Measurements from ENCODE around the gene RGS16. TPM values are rescaled to one million over a fixed set of nuclear protein-coding genes. Genes with fewer than 3 reads are reported as not detected.
"Not testable (repeated sequence)": the region's sequence is repeated elsewhere in the genome, so short reads cannot be mapped to it uniquely, and the experiment has no call there.

The RGS16 gene
- total RNA-seq, 1 donor from 2014 or later, result 2.6 TPM

DNA sequence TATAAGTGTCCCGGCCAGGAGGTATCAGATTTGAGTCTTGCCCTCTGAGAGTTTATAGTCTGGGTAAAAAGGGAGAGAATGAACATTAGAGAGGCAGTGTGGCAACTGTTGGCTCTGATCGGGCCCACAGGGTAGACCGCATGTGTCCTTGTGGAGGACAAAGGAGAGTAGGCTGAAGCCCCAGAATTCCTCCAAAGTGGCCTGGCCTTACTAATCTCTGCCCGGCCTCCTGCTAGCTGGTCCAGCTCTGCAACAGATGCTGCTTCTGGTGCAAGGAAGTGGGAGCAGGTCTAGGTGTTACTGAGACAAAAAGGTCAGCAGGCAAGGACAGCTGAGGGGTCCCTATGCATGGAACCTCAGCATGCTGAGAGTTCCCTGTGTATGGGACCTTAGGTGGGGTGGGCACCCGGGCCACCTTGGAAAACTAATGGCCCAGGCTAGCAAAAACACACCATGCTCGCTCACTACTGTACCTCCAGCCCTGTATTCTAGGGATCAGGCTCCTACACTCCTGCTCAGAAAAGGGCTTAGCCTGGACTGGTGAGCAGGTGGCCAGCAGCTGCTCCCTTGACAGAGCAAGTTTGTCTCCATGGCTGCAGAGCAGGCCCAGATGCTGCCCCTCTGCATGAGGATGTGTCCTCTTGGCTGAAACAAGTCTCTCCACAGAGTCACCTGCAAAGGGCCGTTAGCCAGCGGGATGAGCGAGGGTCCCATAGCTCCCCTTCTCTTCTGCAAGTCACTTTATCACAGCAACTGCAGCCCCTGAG is 30.3 kb upstream of the RGS16 start:
- Mint-ChIP-seq H3K9me3 (no peaks in the 10 kb centered on the region), H3K36me3 (ENCODE audit: low read depth) (no peaks in the 10 kb centered on the region), H3K27me3 (no peaks in the 10 kb centered on the region), H3K4me3 (no peak overlapping the region), H3K4me1 (peaks cover 46% of the 10 kb centered on the region), H3K27ac (no peak overlapping the region)
- intact Hi-C loops (cut with micrococcal nuclease), result no loop called here
- CTCF ChIA-PET, result no interaction called here
- ATAC-seq (ENCODE audit: low read depth) (no peak), DNase-seq (no peak)
- POLR2A ChIA-PET, result interaction anchor here (1.2 to 1.5 kb wide), 2 partner anchors 8 to 11 kb away, joined by 3 read pairs; no protein-coding TSS in a partner anchor
- TF ChIP-seq, protein P1, sequence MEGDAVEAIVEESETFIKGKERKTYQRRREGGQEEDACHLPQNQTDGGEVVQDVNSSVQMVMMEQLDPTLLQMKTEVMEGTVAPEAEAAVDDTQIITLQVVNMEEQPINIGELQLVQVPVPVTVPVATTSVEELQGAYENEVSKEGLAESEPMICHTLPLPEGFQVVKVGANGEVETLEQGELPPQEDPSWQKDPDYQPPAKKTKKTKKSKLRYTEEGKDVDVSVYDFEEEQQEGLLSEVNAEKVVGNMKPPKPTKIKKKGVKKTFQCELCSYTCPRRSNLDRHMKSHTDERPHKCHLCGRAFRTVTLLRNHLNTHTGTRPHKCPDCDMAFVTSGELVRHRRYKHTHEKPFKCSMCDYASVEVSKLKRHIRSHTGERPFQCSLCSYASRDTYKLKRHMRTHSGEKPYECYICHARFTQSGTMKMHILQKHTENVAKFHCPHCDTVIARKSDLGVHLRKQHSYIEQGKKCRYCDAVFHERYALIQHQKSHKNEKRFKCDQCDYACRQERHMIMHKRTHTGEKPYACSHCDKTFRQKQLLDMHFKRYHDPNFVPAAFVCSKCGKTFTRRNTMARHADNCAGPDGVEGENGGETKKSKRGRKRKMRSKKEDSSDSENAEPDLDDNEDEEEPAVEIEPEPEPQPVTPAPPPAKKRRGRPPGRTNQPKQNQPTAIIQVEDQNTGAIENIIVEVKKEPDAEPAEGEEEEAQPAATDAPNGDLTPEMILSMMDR (IDR thresholded peaks at IDR 0.05), result no peak

DNA sequence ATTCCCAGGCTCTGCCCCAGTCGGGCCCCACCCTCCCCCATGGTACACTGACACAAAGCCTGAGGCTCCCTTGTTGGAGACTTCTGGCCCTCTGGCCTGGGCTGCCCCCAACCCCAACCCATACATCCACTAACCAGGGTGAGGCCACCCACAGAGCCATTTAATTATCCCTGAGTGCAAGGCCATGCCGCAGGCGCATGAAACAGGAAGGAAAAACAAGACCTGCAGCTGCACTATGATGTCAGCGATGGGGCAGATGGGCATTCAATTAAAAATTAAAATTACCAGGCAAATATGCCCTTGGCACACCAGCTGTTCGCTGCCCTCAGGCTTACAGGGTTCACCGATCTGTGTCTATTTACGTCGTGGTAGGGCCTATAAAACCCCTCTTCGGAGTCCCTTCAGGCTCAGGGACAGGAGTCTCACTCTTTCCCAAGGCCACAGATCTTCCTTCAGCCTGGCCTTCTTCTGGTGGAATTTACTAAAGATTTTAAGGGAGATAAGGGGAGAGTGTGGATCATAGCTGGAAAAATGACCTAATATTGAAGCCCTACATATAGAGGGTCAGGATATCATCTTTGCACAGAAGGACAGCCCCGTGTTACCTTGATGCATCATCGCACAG is 29.6 kb upstream of the RGS16 start:
- TF ChIP-seq, protein P1 (IDR thresholded peaks at IDR 0.05), result no peak
- DNase-seq (peak; percentile 24), ATAC-seq (ENCODE audit: low read depth) (peak; percentile 61)
- H3K4me1 Mint-ChIP-seq, result peaks cover 52% of the 10 kb centered on the region
- peak overlapping the region; percentile 17 for H3K4me3 Mint-ChIP-seq
- no peaks in the 10 kb centered on the region for H3K27me3 Mint-ChIP-seq
- ChIA-PET CTCF (interaction anchor here (1.2 kb wide), 1 partner anchor 151 kb away, joined by 3 read pairs; no protein-coding TSS in a partner anchor), POLR2A (interaction anchor here (0.6 to 1.5 kb wide), 3 partner anchors 9 to 493 kb away, joined by 3 read pairs; no protein-coding TSS in a partner anchor)
- H3K27ac Mint-ChIP-seq, result peak overlapping the region; percentile 51
- H3K36me3 Mint-ChIP-seq (ENCODE audit: low read depth), result no peaks in the 10 kb centered on the region
- intact Hi-C loops (cut with micrococcal nuclease), result loop anchor here (2.0 kb wide), 1 partner anchor 17 kb away; no protein-coding TSS in a partner anchor
- H3K9me3 Mint-ChIP-seq, result no peaks in the 10 kb centered on the region

DNA sequence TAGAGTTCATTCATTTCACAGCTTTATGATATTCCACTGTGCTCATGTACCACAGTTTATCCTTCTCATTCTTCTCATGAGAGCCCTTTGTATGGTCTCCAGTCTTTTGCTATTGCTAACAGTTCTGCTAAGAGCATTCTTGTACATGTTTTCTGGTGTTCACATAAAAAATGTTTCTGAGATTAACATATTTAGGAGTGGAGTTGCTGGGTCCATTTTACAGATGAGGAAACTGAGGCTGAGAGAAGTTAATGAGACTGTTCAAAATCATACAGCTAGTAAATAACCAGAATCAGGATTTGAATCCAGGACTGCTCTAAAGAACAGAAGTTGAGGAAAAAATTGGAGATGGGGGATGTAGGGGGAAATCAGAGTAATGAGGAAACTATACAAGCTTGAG is 28.8 kb upstream of the RGS16 start:
- Mint-ChIP-seq H3K4me3 (no peak overlapping the region), H3K27ac (no peak overlapping the region), H3K36me3 (ENCODE audit: low read depth) (no peaks in the 10 kb centered on the region), H3K4me1 (peaks cover 52% of the 10 kb centered on the region), H3K9me3 (no peaks in the 10 kb centered on the region), H3K27me3 (no peaks in the 10 kb centered on the region)
- ChIA-PET CTCF (interaction anchor here (1.2 kb wide), 1 partner anchor 151 kb away, joined by 3 read pairs; no protein-coding TSS in a partner anchor), POLR2A (interaction anchor here (1.2 to 1.5 kb wide), 2 partner anchors 10 kb away, joined by 3 read pairs; no protein-coding TSS in a partner anchor)
- TF ChIP-seq, protein P1 (IDR thresholded peaks at IDR 0.05), result no peak
- no peak for ATAC-seq (ENCODE audit: low read depth)
- intact Hi-C loops (cut with micrococcal nuclease), result loop anchor here (2.0 kb wide), 1 partner anchor 16 kb away; no protein-coding TSS in a partner anchor
- DNase-seq, result no peak

DNA sequence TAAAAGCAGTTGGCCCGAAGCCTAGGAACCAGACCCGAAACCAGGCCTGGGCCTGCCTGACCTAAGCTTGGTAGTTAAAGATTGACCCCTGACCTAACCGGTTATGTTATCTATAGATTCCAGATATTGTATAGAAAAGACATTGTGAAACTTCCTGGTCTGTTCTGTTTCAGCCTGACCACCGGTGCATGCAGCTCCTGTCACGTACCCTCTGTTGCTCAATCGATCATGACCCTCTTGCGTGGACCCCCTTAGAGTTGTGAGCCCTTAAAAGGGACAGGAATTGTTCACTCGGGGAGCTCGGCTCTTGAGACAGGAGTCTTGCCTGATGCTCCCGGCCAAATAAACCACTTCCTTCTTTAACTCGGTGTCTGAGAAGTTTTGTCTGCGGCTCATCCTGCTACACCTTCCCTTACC is 28.3 kb upstream of the RGS16 start:
- ATAC-seq (ENCODE audit: low read depth); H3K27me3 Mint-ChIP-seq; DNase-seq; H3K36me3 Mint-ChIP-seq (ENCODE audit: low read depth); CTCF ChIA-PET; H3K9me3 Mint-ChIP-seq: not testable (repeated sequence)
- H3K4me1 Mint-ChIP-seq, result peaks cover 52% of the 10 kb centered on the region
- H3K4me3 Mint-ChIP-seq, result peak overlapping the region; percentile 69
- intact Hi-C loops (cut with micrococcal nuclease), result loop anchor here (2.0 kb wide), 1 partner anchor 16 kb away; no protein-coding TSS in a partner anchor
- H3K27ac Mint-ChIP-seq, result peak overlapping the region; percentile 64
- POLR2A ChIA-PET, result interaction anchor here (0.7 kb wide), 2 partner anchors 9 to 44 kb away, joined by 3 read pairs; no protein-coding TSS in a partner anchor

DNA sequence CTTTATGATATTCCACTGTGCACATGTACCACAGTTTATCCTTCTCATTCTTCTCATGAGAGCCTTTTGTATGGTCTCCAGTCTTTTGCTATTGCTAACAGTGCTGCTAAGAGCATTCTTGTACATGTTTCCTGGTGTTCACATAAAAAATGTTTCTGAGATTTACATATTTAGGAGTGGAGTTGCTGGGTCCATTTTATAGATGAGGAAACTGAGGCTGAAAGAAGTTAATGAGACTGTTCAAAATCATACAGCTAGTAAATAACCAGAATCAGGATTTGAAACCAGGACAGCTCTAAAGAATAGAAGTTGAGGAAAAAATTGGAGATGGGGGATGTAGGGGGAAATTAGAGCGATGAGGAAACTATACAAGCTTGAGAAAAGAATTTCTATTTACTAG is 27.8 kb upstream of the RGS16 start:
- H3K9me3 Mint-ChIP-seq, result no peaks in the 10 kb centered on the region
- no peak overlapping the region for H3K4me3 Mint-ChIP-seq
- intact Hi-C loops (cut with micrococcal nuclease), result loop anchor here (2.0 kb wide), 1 partner anchor 15 kb away; no protein-coding TSS in a partner anchor
- ATAC-seq (ENCODE audit: low read depth) (no peak), DNase-seq (no peak)
- peak overlapping the region; percentile 64 for H3K27ac Mint-ChIP-seq
- ChIA-PET CTCF (no interaction called here), POLR2A (interaction anchor here (0.7 kb wide), 2 partner anchors 9 to 44 kb away, joined by 3 read pairs; no protein-coding TSS in a partner anchor)
- peaks cover 52% of the 10 kb centered on the region for H3K4me1 Mint-ChIP-seq
- TF ChIP-seq, protein P1 (IDR thresholded peaks at IDR 0.05), result no peak
- H3K36me3 Mint-ChIP-seq (ENCODE audit: low read depth), result no peaks in the 10 kb centered on the region
- H3K27me3 Mint-ChIP-seq, result no peaks in the 10 kb centered on the region
